ENCODE measurements around the gene CA10. TPM values are rescaled to one million over a fixed set of nuclear protein-coding genes. Genes with fewer than 3 reads are reported as not detected.
A peak's percentile ranks its signal among the peaks of the same experiment; 100 is the strongest.

The CA10 gene
- total RNA-seq, 4 donors from 2014 or later, result 0.96 to 4.1 (median 1.1) TPM; not detected in 1

DNA sequence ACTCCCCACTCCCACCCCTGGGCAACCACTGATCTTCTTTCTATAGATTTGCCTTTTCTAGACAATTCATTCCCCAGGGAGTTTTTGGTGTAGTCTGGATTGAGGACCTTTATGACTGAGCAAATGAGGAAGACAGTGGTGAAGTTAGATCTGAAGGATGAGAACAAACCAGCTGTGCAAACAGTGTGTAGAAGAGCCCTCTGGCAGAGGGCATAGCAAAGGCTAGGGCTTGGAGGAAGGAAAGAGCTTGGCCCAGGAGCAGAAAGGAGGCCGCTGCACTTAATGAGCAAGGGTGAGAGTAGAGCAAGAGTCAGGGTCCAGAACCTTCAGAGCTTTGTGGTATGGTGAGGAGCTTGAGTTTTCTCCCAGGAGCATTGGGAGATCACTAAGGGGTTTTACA, 352.7 kb downstream of the CA10 start:
- no peak for TF ChIP-seq POLR2AphosphoS5 (IDR thresholded peaks at IDR 0.05)
- TF ChIP-seq EP300 (IDR thresholded peaks at IDR 0.05; ENCODE audit: low read depth), result no peak
- TF ChIP-seq POLR2A (IDR thresholded peaks at IDR 0.05), result no peak
- TF ChIP-seq, protein P1, sequence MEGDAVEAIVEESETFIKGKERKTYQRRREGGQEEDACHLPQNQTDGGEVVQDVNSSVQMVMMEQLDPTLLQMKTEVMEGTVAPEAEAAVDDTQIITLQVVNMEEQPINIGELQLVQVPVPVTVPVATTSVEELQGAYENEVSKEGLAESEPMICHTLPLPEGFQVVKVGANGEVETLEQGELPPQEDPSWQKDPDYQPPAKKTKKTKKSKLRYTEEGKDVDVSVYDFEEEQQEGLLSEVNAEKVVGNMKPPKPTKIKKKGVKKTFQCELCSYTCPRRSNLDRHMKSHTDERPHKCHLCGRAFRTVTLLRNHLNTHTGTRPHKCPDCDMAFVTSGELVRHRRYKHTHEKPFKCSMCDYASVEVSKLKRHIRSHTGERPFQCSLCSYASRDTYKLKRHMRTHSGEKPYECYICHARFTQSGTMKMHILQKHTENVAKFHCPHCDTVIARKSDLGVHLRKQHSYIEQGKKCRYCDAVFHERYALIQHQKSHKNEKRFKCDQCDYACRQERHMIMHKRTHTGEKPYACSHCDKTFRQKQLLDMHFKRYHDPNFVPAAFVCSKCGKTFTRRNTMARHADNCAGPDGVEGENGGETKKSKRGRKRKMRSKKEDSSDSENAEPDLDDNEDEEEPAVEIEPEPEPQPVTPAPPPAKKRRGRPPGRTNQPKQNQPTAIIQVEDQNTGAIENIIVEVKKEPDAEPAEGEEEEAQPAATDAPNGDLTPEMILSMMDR (IDR thresholded peaks at IDR 0.05), result no peak
- H3K36me3 ChIP-seq, result no peaks in the 10 kb centered on the region
- DNase-seq, result no peak
- intact Hi-C loops (cut with DNase I; ENCODE audit: low total_unique reads) (no loop called here), in situ Hi-C loops (cut with MboI; ENCODE audit: low pct_ligation_motif_present in 1 of 4, low pct_unique_long_range_greater_than_20kb in 1 of 4, low sequenced_read_pairs in 3 of 4) (loop anchor here in 1 of 4 donors (10.0 kb wide), 1 partner anchor 61 kb away; no protein-coding TSS in a partner anchor)
- H3K27ac ChIP-seq, result peak overlapping the region in 2 of 4 donors; percentile 8 to 9
- no peak overlapping the region for H3K4me3 ChIP-seq
- H3K4me1 ChIP-seq, result peaks cover 0 to 20% (median 2%) of the 10 kb centered on the region in 4 donors
- no peaks in the 10 kb centered on the region for H3K9me3 ChIP-seq
- no peaks in the 10 kb centered on the region for H3K27me3 ChIP-seq
- 67% methylated on average over 1 of the region's 1 CpG for WGBS, 2 donors (ENCODE audit: low coverage in 1 of 2)

DNA sequence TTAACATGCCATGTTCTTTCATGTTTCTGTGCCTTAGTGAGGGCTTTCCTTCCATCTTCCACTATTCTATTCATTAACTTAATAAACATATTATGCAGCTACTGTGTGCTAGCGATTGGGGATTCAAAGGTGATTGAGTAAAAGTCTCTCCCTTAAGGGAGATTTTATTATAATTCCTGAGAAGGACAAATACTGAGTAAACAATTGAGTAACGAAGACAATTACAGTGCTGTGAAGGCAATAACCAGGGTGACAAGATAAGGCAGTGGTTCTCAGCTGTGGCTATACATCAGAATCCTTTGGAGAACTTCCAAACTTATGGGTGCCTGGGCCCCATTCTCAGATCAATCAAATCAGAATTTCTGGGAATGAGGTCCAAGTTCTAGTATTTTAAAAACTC, 353.3 kb downstream of the CA10 start:
- TF ChIP-seq, protein P1 (IDR thresholded peaks at IDR 0.05), result no peak
- TF ChIP-seq POLR2AphosphoS5 (IDR thresholded peaks at IDR 0.05) (no peak), POLR2A (IDR thresholded peaks at IDR 0.05) (no peak), EP300 (IDR thresholded peaks at IDR 0.05; ENCODE audit: low read depth) (no peak)
- in situ Hi-C loops (cut with MboI; ENCODE audit: low pct_ligation_motif_present in 1 of 4, low pct_unique_long_range_greater_than_20kb in 1 of 4, low sequenced_read_pairs in 3 of 4), result loop anchor here in 1 of 4 donors (10.0 kb wide), 1 partner anchor 60 kb away; no protein-coding TSS in a partner anchor
- 35 to 48% methylated on average over 2 of the region's 2 CpGs for WGBS, 2 donors (ENCODE audit: low coverage in 1 of 2)

DNA sequence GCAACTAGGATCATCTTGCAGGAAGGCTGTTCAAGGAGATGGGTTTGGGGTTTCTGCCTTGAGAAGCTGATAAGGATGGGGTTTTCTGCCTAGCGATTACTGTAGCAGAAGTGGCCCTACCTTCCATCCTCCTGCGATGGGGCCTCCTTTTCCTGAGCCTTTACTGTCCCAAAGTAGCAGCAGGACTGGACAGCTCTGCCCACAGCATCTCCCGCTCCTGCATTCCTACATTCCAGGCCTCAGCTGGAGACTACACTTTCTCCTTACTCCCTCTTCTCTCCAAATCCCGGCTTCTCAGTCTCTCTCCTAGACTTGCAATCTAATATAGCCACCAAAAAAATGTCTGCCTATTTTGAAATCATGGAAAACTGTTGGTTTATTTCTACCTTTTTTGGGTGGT, 355.4 kb downstream of the CA10 start:
- whole genome bisulfite sequencing, 2 donors (ENCODE audit: low coverage in 1 of 2), result 75 to 83% methylated on average over 2 to 4 of the region's 4 CpGs
- in situ Hi-C loops (cut with MboI; ENCODE audit: low pct_ligation_motif_present in 1 of 4, low pct_unique_long_range_greater_than_20kb in 1 of 4, low sequenced_read_pairs in 3 of 4), result loop anchor here in 1 of 4 donors (10.0 kb wide), 1 partner anchor 58 kb away; no protein-coding TSS in a partner anchor

More for the DNA sequence above, 353.3 kb downstream of the CA10 start:
- Histone ChIP-seq H3K4me1 (peaks cover 0 to 20% (median 2%) of the 10 kb centered on the region in 4 donors), H3K4me3 (no peak overlapping the region), H3K36me3 (no peaks in the 10 kb centered on the region), H3K9me3 (no peaks in the 10 kb centered on the region), H3K27me3 (no peaks in the 10 kb centered on the region), H3K27ac (peak overlapping the region in 1 of 4 donors; percentile 8)
- intact Hi-C loops (cut with DNase I; ENCODE audit: low total_unique reads), result no loop called here
- no peak for DNase-seq

DNA sequence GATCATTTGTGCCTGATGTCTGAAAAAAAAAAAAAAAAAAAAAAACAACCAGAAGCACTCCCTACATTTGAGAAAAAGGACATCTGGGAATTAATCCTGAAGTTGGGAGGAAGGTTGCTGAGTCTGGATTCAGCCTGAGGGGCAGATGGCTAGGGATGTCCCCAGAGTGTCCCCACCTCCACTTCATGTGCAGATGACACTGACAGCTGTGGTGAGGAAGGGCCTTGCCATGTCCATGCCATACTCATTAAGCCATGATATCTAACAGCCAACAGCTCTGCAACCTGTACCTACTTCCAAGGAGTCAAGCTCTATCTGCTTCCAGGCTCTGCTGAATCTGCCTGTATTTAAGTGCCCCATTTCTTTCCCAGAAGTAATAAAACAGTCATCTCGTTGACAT, 356.0 kb downstream of the CA10 start:
- H3K27me3 ChIP-seq, result no peaks in the 10 kb centered on the region
- no peaks in the 10 kb centered on the region for H3K9me3 ChIP-seq
- whole genome bisulfite sequencing, 2 donors (ENCODE audit: low coverage in 1 of 2), result 17 to 33% methylated on average over 1 of the region's 1 CpG
- intact Hi-C loops (cut with DNase I; ENCODE audit: low total_unique reads), result no loop called here
- no peak for DNase-seq
- H3K27ac ChIP-seq, result no peak overlapping the region
- H3K4me1 ChIP-seq, result peaks cover 0 to 20% (median 2%) of the 10 kb centered on the region in 4 donors
- no peak overlapping the region for H3K4me3 ChIP-seq
- no peaks in the 10 kb centered on the region for H3K36me3 ChIP-seq
- in situ Hi-C loops (cut with MboI; ENCODE audit: low pct_ligation_motif_present in 1 of 4, low pct_unique_long_range_greater_than_20kb in 1 of 4, low sequenced_read_pairs in 3 of 4), result loop anchor here in 1 of 4 donors (10.0 kb wide), 1 partner anchor 58 kb away; no protein-coding TSS in a partner anchor
- TF ChIP-seq POLR2A (IDR thresholded peaks at IDR 0.05) (no peak), POLR2AphosphoS5 (IDR thresholded peaks at IDR 0.05) (no peak), EP300 (IDR thresholded peaks at IDR 0.05; ENCODE audit: low read depth) (no peak)
- TF ChIP-seq, protein P1 (IDR thresholded peaks at IDR 0.05), result no peak

More for the DNA sequence above, 355.4 kb downstream of the CA10 start:
- TF ChIP-seq EP300 (IDR thresholded peaks at IDR 0.05; ENCODE audit: low read depth), result no peak
- TF ChIP-seq POLR2A (IDR thresholded peaks at IDR 0.05), result no peak
- TF ChIP-seq POLR2AphosphoS5 (IDR thresholded peaks at IDR 0.05), result no peak
- TF ChIP-seq, protein P1 (IDR thresholded peaks at IDR 0.05), result no peak
- H3K4me1 ChIP-seq, result peaks cover 0 to 20% (median 2%) of the 10 kb centered on the region in 4 donors
- no peaks in the 10 kb centered on the region for H3K27me3 ChIP-seq
- no peak for DNase-seq
- no peaks in the 10 kb centered on the region for H3K36me3 ChIP-seq
- H3K27ac ChIP-seq, result no peak overlapping the region
- H3K4me3 ChIP-seq, result no peak overlapping the region
- H3K9me3 ChIP-seq, result no peaks in the 10 kb centered on the region
- intact Hi-C loops (cut with DNase I; ENCODE audit: low total_unique reads), result no loop called here

Measured in transverse colon (tissue), 4 donors.